D341Med (cell line): ENCODE results near the gene ZNF311.
A peak's percentile ranks its signal among the peaks of the same experiment; 100 is the strongest.

Experiments used
- DNase-seq: peaks from one replicate; pipeline ENCODE4 v3.0.0; 2012; ENCODE audit warnings: low spot score

The ZNF311 gene

DNA sequence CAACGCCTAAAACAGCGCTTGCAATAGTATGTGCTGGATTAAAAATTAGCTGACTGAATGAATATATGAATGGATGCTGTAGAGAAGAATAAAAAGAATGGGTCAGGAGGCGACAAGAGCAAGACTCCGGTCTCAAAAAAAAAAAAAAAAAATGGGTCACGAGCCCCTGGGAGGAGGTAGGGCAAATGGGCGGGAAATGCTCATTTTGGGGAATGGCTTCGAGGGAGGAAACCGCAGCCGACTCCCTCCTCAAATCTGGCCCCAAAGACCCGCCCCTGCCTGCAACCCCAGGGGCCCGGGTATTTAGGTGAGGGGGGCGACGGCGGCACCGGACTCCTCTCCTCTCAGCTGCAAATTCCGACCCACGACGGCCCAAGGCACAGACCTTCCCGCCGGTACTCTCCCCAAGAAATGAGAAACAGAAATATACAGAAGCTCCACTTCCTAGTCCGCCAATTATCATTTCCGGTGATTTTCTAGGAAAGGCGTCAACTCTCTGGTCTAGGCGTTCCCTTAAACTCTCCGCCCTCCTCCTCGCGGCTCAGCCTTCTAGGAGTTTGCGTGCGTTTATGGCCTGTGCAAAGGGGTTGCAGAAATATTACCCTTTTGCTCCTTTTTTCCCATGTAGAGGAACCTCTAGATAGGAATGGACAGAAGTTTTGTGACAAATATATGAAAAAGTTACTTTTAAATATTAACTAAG lies at the start of gene ZNF311:
Gene ZNF311, minus strand, starts transcription at position 133 of the 703 bp plus-strand sequence. CDS start 1,361 bp downstream, outside the sequence.
- DNase-seq, result no peak

DNA sequence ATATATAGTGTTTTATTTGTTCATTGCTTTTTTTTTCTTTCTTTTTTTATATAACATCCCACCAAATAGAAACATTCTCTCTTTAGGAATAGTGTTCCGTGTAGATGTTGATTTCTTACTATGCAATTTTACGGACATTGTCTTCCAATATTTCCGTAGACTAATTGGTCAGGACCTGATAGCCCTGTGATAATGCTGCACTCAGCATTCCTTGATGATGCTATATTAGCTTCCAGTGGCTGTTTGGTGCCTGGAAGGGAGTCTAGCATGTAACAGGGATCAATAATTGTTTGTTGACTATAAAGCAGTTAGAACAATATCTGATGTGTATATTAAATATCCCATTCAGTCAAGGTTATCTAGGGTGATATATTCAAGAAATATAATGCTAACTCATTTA lies 46.6 kb upstream of the ZNF311 start:
- no peak for DNase-seq

GRCh38 chr6:29045075-29045474 lies 40.0 kb upstream of the ZNF311 start, which contains the start of gene OR2W1:
Gene OR2W1, minus strand, starts transcription at chr6:29045175. Its CDS starts 0 bp downstream, at chr6:29045175.
- DNase-seq, result no peak

GRCh38 chr6:29035951-29036350 lies 30.8 kb upstream of the ZNF311 start:
- DNase-seq, result peak; percentile 30

DNA sequence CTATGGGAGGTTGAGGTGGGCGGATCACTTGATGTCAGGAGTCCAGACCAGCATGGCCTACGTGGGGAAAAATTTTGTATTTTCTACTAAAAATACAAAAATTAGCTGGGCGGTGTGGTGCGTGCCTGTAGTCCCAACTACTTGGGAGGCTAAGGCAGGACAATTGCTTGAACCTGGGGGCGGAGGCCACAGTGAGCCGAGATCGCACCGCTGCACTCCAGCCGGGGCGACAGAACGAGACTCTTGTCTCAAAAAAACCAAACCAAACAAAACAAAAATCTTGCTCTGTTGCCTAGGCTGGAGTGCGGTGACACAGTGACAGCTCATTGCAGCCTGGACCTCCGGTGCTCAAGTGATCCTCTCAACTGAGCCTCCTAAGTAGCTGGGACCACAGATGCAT lies 23.7 kb upstream of the ZNF311 start:
- DNase-seq, result no peak

DNA sequence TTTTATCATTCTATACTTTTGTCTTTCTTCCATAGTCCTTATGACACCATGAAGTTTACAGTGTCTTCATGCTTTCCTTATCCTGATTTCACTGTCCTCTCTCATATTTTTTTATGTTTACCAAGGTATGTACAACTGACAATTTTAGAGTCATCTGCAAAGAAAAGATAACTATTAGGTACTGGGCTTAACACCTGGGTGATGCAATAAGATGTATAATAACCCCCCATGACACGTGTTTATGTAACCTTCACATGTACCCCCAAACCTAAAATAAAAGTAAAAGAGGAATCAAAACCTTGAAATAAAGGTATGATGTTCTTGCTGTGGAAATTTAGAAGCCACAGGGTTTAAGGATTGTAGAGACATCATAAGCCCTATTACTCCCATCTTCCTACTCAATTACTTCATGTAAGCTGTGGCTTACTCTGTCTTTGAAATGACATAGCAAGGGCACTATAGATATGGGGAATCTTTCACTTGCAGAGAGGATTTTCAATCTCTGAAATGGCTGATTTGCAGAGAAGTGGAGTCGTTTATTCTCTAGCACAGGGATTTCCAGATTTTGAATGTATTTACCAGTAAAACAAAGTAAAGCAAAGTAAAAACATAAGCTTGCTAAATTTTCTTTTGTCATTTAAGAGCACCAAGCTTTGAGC lies 20.9 kb upstream of the ZNF311 start:
- DNase-seq, result no peak

GRCh38 chr6:29021434-29021833 lies 16.3 kb upstream of the ZNF311 start:
- DNase-seq, result no peak

GRCh38 chr6:29019629-29020028 lies 14.5 kb upstream of the ZNF311 start:
- no peak for DNase-seq

DNA sequence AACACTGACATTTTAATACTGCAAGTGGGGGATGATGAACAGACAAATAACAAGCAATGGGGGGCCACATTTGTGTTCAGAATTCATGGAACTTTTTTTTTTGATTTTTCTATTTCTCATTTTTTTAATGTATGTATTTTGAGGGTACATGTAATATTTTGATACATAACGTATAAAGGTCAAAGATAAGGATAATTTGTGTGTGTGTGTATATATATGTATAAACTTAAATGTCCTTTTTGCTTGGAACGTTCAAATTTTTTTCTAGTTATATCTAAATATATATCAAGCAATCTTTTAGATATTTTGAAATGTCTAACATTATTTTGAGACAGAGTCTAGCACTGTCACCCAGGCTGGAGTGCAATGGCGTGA lies 12.3 kb upstream of the ZNF311 start:
- no peak for DNase-seq

GRCh38 chr6:29016559-29017427 lies 11.7 kb upstream of the ZNF311 start:
- DNase-seq, result peak; percentile 68

DNA sequence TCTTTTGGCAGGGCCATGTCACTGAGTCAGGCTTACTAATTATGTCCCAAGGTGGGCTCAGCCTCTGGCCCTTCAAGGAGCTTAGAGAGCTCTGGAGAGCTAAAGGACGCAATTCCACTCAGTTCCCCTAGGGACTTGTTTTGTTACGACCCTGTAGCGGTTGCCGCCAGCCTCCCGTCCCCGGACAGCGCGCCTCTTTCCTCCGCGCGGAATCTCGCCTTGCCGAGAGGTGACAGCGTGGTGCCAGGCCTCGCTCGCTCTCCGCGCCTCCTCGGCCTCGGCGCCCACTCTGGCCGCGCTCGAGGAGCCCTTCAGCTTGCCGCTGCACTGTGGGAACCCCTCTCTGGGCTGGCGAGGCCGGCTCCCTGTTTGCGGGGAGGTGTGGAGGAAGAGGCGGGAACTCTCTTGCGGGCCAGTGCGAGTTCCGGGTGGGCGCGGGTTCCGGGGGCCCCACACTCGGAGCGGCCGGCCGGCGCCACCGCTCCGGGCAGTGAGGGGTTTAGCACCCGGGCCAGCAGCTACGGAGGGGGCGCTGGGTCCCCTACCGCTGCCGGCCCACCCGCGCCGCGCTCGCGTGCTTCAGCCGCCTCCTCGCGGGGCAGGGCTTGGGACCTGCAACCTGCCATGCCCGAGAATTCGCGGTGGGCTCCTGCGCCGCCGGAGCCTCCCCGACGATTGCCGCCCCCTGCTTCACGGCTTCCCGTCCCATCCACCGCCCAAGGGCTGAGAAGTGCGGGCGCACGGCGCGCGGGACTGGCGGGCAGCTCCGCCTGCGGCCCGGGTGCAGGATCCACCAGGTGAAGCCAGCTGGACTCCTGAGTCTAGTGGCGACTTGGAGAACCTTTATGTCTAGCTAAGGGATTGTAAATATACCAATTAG lies 9.9 kb upstream of the ZNF311 start:
- no peak for DNase-seq

DNA sequence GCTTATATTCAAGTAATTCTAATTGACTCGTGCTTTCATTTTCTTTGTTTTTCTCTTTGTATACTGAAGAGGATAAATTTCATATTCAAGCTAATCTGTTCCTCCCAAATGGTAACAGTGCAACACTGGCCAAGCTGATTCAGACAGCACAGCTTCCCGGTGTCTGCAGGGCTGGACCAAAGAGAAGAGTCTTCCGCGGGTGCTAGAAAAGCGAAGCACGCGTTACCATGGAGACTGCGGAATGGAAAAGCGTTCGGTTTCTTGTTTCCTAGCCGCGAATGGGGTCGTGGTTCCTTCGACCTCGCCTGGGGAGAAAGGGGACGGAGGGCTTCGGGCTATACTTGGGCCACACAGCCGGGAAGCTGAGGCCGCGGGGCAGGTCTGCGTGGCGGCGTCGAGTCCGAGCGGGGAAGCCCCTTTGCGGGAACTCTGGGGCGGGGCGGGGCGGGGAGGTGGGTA lies 6.2 kb upstream of the ZNF311 start:
- peak; percentile 42 for DNase-seq

- DNase-seq, result no peak
Measured at GRCh38 chr6:29009358-29009757, 4.2 kb upstream of the ZNF311 start.

- DNase-seq, result no peak
Measured at GRCh38 chr6:29008089-29008488, 3.0 kb upstream of the ZNF311 start.

GRCh38 chr6:28996844-28997510 lies 8.1 kb downstream of the ZNF311 start:
- no peak for DNase-seq

GRCh38 chr6:28995093-28995650 lies 9.9 kb downstream of the ZNF311 start:
- no peak for DNase-seq

GRCh38 chr6:28988536-28989311 lies 16.4 kb downstream of the ZNF311 start:
- peak; percentile 86 for DNase-seq

DNA sequence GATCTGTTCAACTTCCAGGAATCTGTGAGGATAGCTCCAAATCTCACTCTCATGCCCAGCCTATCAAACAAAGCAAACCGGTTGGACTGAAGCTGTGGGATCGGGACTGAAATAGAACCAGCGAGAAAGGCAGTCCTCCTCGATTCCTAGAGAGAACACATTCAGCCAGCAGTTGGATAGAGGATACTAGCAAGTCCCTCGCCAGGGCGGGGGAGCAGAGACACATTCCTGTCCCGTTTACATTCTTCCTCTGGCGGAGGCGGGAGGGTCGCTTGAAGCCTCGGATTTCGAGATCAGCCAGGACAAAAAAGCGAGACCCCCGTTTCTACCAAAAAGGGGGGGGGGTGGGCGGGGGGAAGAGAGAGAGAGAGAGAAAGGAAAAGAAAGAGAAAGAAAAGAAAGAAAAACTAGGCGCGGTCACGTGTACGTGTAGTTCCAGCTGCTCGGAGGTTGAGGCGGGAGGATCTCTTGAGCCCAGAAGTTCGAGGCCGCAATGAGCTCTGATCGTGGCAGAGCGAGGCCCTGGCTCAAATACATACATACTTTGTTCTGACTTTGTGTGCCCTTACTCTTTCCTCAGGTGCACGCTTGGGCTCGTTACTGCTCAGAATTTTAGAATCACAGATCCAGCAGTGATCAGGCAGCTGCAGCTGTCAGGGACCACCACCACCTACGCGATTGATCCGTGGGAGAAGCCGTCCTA lies 19.5 kb downstream of the ZNF311 start:
- DNase-seq, result peak; percentile 84

- no peak for DNase-seq
Measured at GRCh38 chr6:28983838-28984237, 21.3 kb downstream of the ZNF311 start.
